ENCODE measurements around the gene SAT1.

DNA sequence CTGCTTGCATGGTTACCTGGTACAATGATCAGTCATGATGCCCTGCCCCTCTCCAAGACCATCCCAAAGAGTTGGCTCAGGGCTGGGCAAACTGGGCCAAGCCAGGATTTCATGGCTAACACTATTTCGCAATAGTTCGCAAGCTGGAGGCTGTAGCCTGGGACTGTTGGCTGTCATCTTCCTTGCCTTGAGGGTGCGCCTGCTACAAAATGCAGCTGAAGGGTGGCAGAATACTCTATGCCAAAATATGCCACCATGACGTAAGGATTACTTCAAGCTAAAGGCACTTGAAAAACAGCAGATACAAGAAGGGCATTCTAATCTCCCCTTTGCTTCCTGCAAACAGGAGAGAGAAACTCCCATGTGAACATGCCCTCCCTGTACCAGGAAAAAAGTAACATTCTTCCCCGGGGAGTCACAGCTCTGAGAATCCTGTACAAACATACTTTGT, 21.0 kb downstream of the SAT1 start:
- no peak for TF ChIP-seq CTCF (conservative IDR thresholded peaks at IDR 0.05; ENCODE audit: low read depth, low read length)
- no peak for TF ChIP-seq EZH2 (IDR thresholded peaks at IDR 0.05; ENCODE audit: low read length, unreplicated experiment)

Data from PC-3 (cell line).